RKO (cell line): Measurements from ENCODE around the gene TMEM134.
"Not testable (repeated sequence)": the region's sequence is repeated elsewhere in the genome, so short reads cannot be mapped to it uniquely, and the experiment has no call there.

ENCODE experiments used
- DNase-seq: peaks from one replicate; pipeline ENCODE4 v3.0.0-alpha.2; 2016; ENCODE audit warnings: low spot score

Gene TMEM134

GRCh38 chr11:67485873-67486361 lies 16.9 kb upstream of the TMEM134 start:
- not testable (repeated sequence) for DNase-seq

GRCh38 chr11:67484847-67485311 lies 15.8 kb upstream of the TMEM134 start:
- no peak for DNase-seq

GRCh38 chr11:67483831-67484665 lies 15.0 kb upstream of the TMEM134 start:
- DNase-seq = no peak

- peak; percentile 98 for DNase-seq
These were observed 14.1 kb upstream of the TMEM134 start, which contains the start of gene AIP for GRCh38 chr11:67482827-67483798. AIP (plus strand) TSS chr11:67483026; CDS start chr11:67483159, 133 bp downstream.

GRCh38 chr11:67482275-67482826 lies 13.3 kb upstream of the TMEM134 start:
- DNase-seq = peak; percentile 36

- not testable (repeated sequence) for DNase-seq
These were observed 8.4 kb upstream of the TMEM134 start for GRCh38 chr11:67477344-67478050.

GRCh38 chr11:67476692-67477091 lies 7.6 kb upstream of the TMEM134 start:
- DNase-seq = not testable (repeated sequence)

- DNase-seq = no peak
These were observed 3.8 kb upstream of the TMEM134 start for GRCh38 chr11:67472882-67473281.

- DNase-seq = no peak
These were observed 1.4 kb upstream of the TMEM134 start for GRCh38 chr11:67470337-67471002.

GRCh38 chr11:67469508-67469811 lies 409 bp upstream of the TMEM134 start:
- DNase-seq = no peak

- no peak for DNase-seq
These were observed 644 bp downstream of the TMEM134 start for GRCh38 chr11:67468456-67468758.

GRCh38 chr11:67468056-67468455 lies 995 bp downstream of the TMEM134 start:
- no peak for DNase-seq

- DNase-seq = no peak
These were observed 1.9 kb downstream of the TMEM134 start for GRCh38 chr11:67466962-67467771.

GRCh38 chr11:67466367-67466766 lies 2.7 kb downstream of the TMEM134 start:
- no peak for DNase-seq

- DNase-seq = peak; percentile 59
These were observed 3.5 kb downstream of the TMEM134 start for GRCh38 chr11:67465530-67465929.

GRCh38 chr11:67465189-67465510 lies 3.9 kb downstream of the TMEM134 start:
- DNase-seq = peak; percentile 45

- peak; percentile 90 for DNase-seq
These were observed 4.5 kb downstream of the TMEM134 start for GRCh38 chr11:67464411-67465188.

- DNase-seq = peak; percentile 89
These were observed 5.2 kb downstream of the TMEM134 start for GRCh38 chr11:67463680-67464410.

GRCh38 chr11:67463186-67463585 lies 5.9 kb downstream of the TMEM134 start:
- no peak for DNase-seq
